ENCODE results near the gene RUFY4. TPM values are rescaled to one million over a fixed set of nuclear protein-coding genes. Genes with fewer than 3 reads are reported as not detected.

RUFY4 gene
- total RNA-seq, 1 experiment from 2014 or later = 0.66 TPM

DNA sequence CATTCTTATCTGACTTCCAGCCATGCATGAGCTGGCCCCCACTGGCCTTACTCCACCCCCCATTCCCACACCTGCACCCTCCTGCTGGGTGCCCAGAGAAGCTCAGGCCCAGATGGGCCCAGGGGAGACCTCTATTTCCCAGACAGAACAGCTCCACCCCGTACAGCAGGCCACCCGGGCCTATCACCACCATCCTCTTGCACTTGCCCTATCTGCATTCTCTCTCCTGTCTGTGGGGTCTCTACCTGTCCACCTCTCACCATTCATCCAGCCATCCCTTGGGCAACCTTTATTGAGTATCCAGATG is 40.9 kb upstream of the RUFY4 start:
- DNase-seq = peak; percentile 15
- Histone ChIP-seq H3K9me3 (ENCODE audit: control insufficient read depth, low read depth, low read length) (no peaks in the 10 kb centered on the region), H3K27me3 (ENCODE audit: insufficient read depth, low read length) (no peaks in the 10 kb centered on the region; the same call in 1 of the 2 replicates), H2BK20ac (ENCODE audit: low read depth, low read length, poor library complexity, severe bottlenecking) (no peak overlapping the region), H3K79me1 (ENCODE audit: insufficient read depth, low read depth, low read length, poor library complexity, severe bottlenecking) (no peaks in the 10 kb centered on the region), H3K56ac (ENCODE audit: insufficient read length, low read depth, low read length) (no peak overlapping the region), H2BK12ac (ENCODE audit: insufficient read length, low read depth, low read length) (no peak overlapping the region), H3K27ac (ENCODE audit: insufficient read length, low read depth, low read length) (no peak overlapping the region), H3K23me2 (ENCODE audit: insufficient read length, low read depth, low read length, poor library complexity, severe bottlenecking) (no peaks in the 10 kb centered on the region), H2BK5ac (ENCODE audit: insufficient read length, low read length) (no peak overlapping the region), H4K8ac (replicated peaks; ENCODE audit: insufficient read length, low read depth, low read length) (no peak overlapping the region), H3K23ac (ENCODE audit: insufficient read length, low read depth, low read length) (no peak overlapping the region), H2AFZ (ENCODE audit: low read length) (no peak overlapping the region), H3K14ac (ENCODE audit: insufficient read depth, low read length) (no peak overlapping the region), H2AK5ac (ENCODE audit: insufficient read length, low read length) (no peak overlapping the region), H2BK120ac (ENCODE audit: low read depth, low read length, poor library complexity, severe bottlenecking) (no peak overlapping the region), H3K4me2 (ENCODE audit: insufficient read depth, insufficient read length, low read length) (no peak overlapping the region), H2BK15ac (ENCODE audit: low read depth, low read length) (no peak overlapping the region), H3K4me1 (ENCODE audit: insufficient read depth, low read length) (peaks cover 3% of the 10 kb centered on the region; the same call in 1 of the 2 replicates), H3K9ac (ENCODE audit: extremely low read depth, insufficient read length, low read length) (no peak overlapping the region), H3K4ac (ENCODE audit: low read depth, low read length) (no peak overlapping the region), H3T11ph (ENCODE audit: low read length) (no peak overlapping the region), H3K18ac (ENCODE audit: insufficient read length, low read depth, low read length) (no peak overlapping the region), H4K91ac (ENCODE audit: insufficient read length, low read depth, low read length) (no peak overlapping the region), H4K20me1 (ENCODE audit: control insufficient read depth, insufficient read depth, insufficient read length) (no peaks in the 10 kb centered on the region), H3K79me2 (ENCODE audit: insufficient read depth, low read length) (no peaks in the 10 kb centered on the region), H4K5ac (ENCODE audit: insufficient read length, low read depth, low read length) (no peak overlapping the region)
- no peak overlapping the region for H3K27ac Mint-ChIP-seq
- H3K27me3 Mint-ChIP-seq (ENCODE audit: low read depth) = peaks cover 6% of the 10 kb centered on the region
- H3K4me1 Mint-ChIP-seq = peaks cover 13 to 26% of the 10 kb centered on the region in 2 experiments
- TF ChIP-seq, protein P1, sequence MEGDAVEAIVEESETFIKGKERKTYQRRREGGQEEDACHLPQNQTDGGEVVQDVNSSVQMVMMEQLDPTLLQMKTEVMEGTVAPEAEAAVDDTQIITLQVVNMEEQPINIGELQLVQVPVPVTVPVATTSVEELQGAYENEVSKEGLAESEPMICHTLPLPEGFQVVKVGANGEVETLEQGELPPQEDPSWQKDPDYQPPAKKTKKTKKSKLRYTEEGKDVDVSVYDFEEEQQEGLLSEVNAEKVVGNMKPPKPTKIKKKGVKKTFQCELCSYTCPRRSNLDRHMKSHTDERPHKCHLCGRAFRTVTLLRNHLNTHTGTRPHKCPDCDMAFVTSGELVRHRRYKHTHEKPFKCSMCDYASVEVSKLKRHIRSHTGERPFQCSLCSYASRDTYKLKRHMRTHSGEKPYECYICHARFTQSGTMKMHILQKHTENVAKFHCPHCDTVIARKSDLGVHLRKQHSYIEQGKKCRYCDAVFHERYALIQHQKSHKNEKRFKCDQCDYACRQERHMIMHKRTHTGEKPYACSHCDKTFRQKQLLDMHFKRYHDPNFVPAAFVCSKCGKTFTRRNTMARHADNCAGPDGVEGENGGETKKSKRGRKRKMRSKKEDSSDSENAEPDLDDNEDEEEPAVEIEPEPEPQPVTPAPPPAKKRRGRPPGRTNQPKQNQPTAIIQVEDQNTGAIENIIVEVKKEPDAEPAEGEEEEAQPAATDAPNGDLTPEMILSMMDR (conservative IDR thresholded peaks at IDR 0.05) = no peak
- H3K36me3 Mint-ChIP-seq (ENCODE audit: insufficient read depth in 1 of 3, low read depth in 3 of 3) = no peaks in the 10 kb centered on the region
- WGBS (ENCODE audit: extremely low coverage, insufficient read length, low lambda C conversion rate) = no CpG with 5 or more reads among the region's 2 CpGs
- H3K4me3 Mint-ChIP-seq = no peak overlapping the region
- H3K9me3 Mint-ChIP-seq = no peaks in the 10 kb centered on the region

Measured in H9 (cell line).